ENCODE data around the gene EPB41L5.
"Not testable (repeated sequence)": the region's sequence is repeated elsewhere in the genome, so short reads cannot be mapped to it uniquely, and the experiment has no call there.

EPB41L5 gene

GRCh38 chr2:120199817-120200459 is 187.1 kb downstream of the EPB41L5 start:
- not testable (repeated sequence) for DNase-seq (ENCODE audit: low read depth in 2 of 2)

DNA sequence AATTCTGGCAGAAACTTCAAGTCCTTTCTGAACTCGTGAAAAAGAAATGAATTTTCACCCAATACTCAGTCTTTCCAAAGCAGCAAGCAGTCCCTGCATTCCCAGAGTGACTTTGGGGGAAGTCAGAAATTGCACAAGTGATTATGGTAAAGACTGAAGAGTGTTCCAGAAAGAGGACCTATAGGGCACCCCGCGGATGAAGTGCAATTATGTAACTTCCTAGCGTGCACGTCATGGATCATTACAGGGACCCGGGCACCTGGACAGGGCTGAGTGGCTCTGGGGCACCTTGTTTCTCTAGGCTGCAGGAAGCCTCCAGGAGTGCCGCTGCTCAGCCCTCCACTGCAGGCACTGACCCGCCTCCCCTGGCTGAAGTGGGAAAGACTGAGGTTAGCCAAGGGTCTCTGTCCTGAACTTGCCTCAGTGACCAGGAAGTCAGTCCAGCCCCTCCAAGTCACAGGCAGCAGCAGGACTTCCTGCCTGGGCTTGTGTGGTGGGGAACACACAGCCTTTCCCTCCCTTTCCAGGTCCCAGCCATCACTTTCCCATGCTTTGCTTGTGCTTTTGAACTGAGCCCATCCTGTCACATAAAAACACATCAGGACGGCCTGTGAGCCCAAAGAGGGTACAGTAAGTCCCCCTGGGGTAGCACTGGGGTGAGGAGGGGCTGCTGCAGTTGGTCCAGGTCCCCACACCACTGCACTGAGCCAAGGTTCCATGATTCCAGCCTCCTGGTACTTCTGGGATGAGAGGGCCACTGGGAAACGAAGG is 190.6 kb downstream of the EPB41L5 start:
- no peak for DNase-seq (ENCODE audit: low read depth in 2 of 2)

- no peak for DNase-seq (ENCODE audit: low read depth in 2 of 2)
These were observed 191.1 kb downstream of the EPB41L5 start for GRCh38 chr2:120204022-120204405.

- DNase-seq (ENCODE audit: low read depth in 2 of 2): no peak
These were observed 191.5 kb downstream of the EPB41L5 start for GRCh38 chr2:120204417-120204816.

DNA sequence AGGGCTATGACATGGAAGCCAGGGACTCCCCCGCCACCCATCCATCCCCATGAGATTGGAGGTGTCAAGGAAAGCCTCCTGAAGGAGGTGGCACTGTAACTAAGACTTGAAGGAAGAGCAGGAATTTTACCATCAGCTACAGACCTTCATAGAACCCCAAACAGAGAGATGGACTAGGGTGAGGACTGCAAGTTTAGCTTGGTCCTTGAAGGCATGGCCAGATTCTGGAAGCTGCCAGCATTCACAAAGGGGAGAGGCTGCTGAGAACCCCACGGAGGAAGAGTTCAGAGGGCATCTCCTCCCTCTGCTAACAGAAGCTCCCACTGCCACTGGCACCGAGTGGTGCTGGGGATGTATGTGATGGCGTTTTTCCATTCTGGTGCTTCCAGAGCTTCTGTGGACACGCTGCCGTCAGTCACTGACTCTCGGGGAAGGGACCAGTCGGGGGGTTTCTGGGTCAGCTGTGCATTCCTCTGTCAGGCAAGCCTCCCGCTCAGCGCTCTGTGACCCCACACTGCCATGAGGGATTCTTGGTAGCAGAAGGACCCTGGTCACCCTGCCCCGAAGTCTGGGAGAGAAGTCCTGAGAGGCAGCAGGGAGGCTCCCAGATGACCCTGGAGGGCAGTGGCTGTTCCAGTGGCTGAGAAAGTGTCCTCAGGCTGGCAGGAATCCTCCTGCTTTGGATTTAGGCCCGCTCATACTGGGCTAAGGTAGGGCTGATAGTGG is 192.2 kb downstream of the EPB41L5 start:
- DNase-seq (ENCODE audit: low read depth in 2 of 2): no peak

GRCh38 chr2:120206022-120206581 is 193.2 kb downstream of the EPB41L5 start:
- peak in 1 of 2 donors; percentile 41 for DNase-seq (ENCODE audit: low read depth in 2 of 2)

GRCh38 chr2:120208381-120209353 is 195.8 kb downstream of the EPB41L5 start:
- DNase-seq (ENCODE audit: low read depth in 2 of 2): no peak

DNA sequence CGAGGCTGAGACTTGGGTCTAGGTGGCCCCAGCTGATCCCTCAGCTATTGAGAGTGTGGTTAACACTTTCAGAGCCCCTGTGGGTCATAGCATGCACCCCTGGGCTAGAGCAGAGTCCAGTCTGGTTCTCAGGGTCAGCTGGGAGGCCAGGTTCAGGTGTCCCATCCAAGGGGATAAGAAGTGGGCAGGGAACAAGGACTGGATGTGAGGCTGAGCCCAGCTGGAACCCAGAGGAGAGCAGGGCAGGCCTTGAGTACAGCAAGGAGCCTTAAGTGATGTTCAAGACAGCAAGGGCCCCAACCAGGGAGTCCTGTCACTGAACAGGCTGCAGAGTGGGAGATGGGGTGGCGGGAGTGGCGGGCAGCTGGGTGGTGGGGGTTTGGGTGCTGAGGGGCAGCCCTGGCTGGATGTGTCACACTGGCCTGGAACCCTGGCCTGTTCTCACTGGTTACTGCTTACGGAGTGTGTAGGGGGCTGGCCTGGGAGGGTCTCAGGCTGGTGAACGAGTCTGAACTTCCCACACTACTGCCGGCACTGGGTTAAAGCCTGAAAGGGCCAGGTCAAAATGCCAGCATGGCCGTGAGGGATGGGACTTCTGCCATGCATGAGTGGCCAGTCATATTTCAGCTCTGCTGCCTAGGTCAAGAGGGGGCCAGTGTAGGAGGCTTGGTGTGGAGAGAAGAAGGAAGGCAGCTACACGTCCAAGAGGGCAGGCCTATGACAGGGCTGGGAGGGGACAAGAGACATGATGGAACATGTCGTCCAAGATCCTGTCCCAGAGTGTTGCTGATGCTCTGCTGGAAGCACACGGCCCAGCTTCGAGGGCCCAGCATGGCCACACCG is 196.8 kb downstream of the EPB41L5 start:
- DNase-seq (ENCODE audit: low read depth in 2 of 2): no peak

GRCh38 chr2:120210270-120210693 is 197.4 kb downstream of the EPB41L5 start:
- no peak for DNase-seq (ENCODE audit: low read depth in 2 of 2)

DNA sequence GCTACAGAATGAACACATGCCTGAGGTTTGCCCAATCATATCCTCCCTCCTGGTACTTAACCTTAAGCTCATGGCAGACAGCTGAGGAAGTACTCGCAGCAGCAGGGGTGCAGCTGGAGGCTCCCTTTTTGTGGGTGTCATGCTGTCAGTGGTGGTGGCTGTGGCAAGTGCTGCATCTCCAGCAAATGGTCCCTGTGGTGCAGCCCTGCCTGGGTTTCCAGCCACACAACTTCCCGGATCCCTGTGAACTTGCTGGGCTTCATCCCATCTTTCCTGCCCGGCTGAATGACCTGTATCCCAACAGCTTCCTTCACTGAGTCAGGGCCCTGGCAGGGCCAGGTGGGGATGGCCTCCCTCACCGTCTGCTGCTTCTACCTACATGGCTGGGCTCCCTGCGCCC is 205.3 kb downstream of the EPB41L5 start:
- no peak for DNase-seq (ENCODE audit: low read depth in 2 of 2)

GRCh38 chr2:120219291-120219690 is 206.4 kb downstream of the EPB41L5 start:
- no peak for DNase-seq (ENCODE audit: low read depth in 2 of 2)

DNA sequence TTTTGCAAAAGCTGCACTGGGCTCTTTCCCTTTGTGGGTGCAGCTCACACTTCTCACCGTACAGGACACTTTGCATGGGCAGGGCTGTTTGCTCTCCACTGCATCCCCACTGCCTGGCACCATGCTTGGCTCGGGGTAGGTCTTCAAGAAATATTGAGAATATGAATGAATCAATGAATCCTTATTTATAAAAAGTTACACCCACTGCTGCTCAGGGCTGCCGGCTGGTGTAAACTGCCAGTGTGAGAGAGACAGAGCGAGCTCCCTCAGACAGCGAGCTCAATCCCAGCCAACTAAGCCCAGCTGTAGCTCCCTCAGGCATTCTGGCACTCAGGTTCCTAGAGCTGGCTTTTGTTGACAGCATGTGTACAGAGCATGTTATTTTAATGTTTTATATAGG is 206.9 kb downstream of the EPB41L5 start:
- no peak for DNase-seq (ENCODE audit: low read depth in 2 of 2)

GRCh38 chr2:120220756-120221155 is 207.9 kb downstream of the EPB41L5 start:
- no peak for DNase-seq (ENCODE audit: low read depth in 2 of 2)

GRCh38 chr2:120221616-120222015 is 208.7 kb downstream of the EPB41L5 start:
- DNase-seq (ENCODE audit: low read depth in 2 of 2): no peak

DNA sequence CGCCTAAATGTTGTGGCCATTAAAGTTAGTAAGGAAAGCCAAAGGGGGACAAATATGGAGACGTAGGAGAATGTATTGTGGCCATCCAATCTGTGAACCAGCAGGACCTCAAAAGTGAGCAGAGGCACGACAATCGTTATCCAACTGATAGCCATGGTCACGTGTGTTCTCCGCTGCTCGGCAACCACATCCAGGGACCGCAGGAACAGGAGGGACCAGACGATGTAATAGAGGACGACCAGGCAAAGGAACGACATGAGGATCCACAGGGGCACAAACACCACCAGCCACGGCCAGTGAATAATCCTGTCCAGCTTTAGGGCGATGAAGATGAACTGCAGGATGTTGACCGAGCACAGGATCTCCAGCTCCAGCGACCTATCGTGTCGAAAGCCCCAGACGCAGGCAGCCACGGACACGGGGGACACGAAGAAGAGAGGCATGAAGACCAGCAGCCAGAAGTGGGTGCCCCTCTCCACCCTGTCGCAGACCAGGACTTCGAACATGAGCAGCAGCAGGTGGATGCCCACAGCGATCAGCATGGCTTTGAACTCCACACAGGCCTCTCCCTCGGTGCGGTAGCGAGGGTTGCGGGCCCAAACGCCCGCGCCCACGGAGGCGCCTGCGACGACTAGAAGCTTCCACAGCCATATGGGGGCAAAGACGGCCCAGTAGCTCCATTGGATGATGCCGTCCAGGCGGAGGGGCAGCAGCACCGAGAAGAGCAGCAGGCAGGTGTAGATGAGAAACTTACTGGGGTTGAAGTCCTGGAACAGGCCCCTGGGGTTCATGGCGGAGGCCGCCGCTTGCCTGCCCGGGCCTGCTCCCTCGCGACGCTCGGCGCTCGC is 209.5 kb downstream of the EPB41L5 start:
- DNase-seq (ENCODE audit: low read depth in 2 of 2): no peak

DNA sequence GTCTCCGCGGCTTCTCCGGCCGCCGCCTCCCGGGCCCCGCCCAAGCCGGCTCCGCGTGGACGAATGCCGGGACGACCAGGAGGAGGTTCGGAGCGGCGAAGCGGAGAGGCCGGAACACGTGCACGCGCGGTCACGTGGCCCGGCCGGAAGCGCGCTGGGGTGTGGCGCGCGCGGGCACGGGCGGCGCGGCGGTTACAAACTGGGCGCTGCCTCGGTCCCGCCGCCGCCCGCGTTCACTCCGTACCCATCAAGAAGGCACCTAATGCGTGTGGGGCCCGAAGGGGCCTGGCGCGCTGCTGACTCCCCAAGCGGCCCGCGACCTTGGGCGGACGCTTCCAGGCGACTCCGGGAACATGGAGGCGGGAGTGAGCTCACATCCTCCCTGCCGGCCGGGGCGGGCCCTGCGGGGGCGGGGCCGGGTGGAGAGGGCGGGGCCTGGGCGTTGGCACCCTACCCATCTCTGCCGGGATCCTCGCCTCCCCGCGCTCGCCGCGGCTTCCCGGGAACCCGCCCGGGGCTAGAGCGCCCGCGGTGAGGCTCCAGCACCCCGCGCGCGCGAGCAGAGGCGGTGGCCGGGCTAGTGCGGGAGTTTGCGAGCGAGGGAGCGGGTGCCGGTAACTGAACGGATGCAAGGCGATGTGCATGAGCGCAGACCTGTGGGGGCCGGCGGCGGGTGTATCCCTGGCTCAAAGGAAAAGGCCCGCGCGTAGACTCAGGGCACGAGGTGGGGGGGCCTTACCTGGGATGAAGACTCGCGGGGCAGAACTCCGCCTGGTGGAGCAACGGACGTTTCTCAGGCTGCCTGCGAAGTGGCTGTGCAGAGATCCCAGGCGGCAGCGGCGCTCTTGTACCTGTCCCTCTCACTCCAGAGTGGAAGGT is 210.4 kb downstream of the EPB41L5 start, which contains the start of gene TMEM185B:
Gene TMEM185B (minus strand): TSS at position 367 of the 879 bp plus-strand sequence. CDS start 424 bp downstream, outside the sequence.
- DNase-seq (ENCODE audit: low read depth in 2 of 2): peak; percentile 89 to 92

GRCh38 chr2:120224256-120224655 is 211.4 kb downstream of the EPB41L5 start:
- DNase-seq (ENCODE audit: low read depth in 2 of 2): no peak
